Stimulated activated CD8-positive, alpha-beta memory T cell treated with anti-CD3 and anti-CD28 coated beads, Interleukin-2, amount 100 ng/mL, for 1 hour (primary cell): ENCODE results near the gene COX6B2.

ENCODE experiments used
- DNase-seq, 2 donors: peaks; one replicate each; pipeline ENCODE4 v3.0.0-alpha.2; 2020; ENCODE audit warnings: low read depth in 2 of 2

COX6B2 gene

GRCh38 chr19:55362174-55362989, 7.9 kb upstream of the COX6B2 start:
- no peak for DNase-seq

- no peak for DNase-seq
Observed at GRCh38 chr19:55360902-55361301, 6.4 kb upstream of the COX6B2 start.

- no peak for DNase-seq
Observed at GRCh38 chr19:55358943-55359908, 4.7 kb upstream of the COX6B2 start.

- DNase-seq: no peak
Observed at GRCh38 chr19:55358493-55358892, 4.0 kb upstream of the COX6B2 start.

GRCh38 chr19:55355213-55355821, 798 bp upstream of the COX6B2 start:
- DNase-seq: no peak

- peak in 1 of 2 donors; percentile 39 for DNase-seq
Observed at GRCh38 chr19:55353803-55354697, 469 bp downstream of the COX6B2 start.

DNA sequence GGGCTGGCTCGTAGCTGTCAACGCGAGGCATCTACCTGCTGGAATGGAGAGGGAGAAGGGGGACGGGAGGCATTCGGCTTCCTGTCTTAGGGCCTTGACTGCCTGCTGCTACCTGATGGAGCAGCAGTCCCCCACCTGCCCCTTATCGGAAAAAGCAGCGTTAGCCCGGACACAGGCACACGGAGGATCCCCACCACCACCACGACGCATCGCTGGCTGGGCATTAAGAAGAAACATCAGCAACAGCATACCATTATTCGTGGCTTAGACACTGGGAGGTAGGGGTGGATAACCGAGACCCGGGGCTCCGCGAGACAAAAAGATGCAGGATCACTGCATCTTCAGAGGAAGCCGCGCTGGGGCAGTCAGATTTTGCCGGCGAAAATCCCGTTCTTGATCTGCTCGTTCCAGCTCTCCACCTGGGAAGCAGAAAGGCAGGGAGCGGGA, 1.1 kb downstream of the COX6B2 start:
- DNase-seq: no peak

DNA sequence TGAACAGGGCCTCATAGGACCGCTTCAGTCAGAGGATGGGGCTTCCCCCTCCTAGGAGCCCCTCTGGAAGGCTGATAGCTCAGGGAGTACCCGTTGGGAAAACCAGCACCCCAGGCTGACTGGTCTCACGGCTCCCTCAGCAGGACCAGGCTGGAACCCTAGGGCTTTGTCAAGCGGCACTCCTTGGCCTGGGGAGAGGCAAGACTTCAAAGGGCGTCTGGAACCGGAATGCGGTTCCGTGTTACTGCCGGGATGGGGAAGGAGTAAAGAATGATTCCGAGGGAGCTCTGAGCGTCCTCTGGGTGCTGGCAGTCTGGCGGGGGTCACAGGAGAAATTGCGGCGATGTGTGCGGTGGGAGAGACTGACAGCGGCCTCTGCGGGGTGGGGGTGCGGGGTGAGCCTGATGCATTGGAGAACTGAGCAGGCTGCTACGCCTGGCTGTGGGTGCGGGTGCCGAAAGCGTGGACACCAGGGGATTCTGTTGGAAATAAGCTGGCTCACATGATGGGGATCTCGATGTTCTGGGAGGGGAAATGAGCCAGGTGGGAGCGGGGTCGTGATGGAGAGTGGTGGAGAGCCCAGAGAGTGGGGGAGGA, 1.9 kb downstream of the COX6B2 start:
- DNase-seq: no peak

DNA sequence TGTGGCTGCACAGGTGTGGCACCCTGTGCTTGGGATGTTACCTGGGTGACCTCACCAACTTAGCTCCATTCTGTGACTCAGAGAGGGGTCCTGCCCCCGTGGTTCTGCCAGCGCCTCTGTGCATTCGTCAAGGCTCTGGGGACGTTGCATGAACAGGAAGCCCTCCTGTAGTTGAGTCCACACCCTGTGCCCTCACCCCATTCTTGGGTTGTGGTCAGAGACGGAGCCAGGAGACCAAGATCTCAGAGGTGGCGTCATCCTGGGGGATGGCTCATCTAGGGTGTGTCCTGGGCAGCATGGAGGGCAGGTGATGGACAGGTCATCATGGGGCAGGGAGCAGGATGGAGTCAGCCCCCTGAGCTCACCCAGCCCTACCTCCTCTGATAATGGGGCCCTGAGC, 2.5 kb downstream of the COX6B2 start:
- DNase-seq: no peak

DNA sequence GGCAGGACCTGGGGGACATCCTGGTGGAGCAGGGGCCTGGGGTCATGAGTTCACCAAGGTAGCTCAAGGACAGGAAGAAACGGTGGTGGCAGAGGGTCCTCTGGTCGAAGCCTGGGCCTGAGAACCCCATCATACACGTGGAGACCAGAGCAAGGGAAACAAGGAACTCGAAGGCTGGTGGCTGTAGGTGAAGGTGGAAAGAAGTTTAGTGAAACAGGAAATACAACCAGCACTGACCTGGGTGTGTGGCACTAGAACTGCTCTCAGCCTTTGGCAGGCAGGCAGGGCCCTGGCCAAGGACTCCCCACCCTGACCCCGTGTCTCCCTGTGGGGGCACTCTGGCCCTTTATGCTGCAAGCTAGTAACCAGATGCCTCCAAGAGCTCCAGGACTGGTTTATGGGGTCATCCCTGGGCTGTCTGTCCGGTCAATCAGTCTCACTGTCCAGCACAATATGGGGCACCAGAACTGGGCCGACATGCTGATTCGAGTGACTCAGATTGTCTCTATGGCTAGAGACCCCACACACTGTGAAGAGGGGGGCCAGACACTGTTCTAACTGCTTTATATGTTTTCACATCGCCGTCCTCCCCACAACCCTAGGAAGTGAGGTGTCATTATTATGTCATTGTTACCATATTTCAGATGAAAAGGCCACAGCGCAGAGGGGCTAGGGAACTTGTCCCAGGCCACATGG, 3.8 kb downstream of the COX6B2 start:
- no peak for DNase-seq

DNA sequence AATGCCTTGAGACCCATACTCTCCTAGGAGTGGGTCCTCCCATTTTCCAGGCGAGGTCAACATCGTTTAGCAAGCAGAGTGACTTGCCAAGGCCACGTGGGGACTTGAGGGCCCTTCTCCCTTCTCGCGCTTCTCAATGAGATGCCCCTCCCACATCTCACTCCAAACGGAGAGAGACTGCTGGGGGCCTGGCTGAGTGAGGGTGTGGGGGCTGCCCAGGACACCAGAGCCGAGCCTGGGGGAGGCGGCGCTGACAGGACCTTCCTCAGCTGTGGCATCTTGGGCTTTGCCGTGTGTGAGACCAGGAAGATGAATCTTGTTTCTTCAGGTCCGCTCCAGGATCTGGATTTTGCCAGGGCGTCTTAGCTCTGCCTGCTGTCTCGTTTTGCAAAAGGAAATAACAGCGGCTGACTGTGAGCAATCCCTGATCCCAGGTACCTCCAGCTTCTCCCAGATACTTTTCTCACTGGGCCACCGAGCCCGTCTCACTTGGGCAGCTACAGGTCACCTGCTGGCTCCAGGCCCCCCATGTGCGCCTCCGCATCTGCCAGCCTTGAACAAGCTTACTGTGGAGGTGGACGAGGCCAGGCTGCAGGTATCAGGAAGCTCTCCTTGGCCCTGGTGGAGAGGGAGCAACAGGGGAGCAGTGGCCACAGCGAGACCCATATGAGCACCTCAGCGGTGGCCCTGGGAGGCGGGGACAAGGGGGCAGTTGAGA, 6.0 kb downstream of the COX6B2 start:
- no peak for DNase-seq

- DNase-seq: no peak
Observed at GRCh38 chr19:55347442-55348009, 7.0 kb downstream of the COX6B2 start.

DNA sequence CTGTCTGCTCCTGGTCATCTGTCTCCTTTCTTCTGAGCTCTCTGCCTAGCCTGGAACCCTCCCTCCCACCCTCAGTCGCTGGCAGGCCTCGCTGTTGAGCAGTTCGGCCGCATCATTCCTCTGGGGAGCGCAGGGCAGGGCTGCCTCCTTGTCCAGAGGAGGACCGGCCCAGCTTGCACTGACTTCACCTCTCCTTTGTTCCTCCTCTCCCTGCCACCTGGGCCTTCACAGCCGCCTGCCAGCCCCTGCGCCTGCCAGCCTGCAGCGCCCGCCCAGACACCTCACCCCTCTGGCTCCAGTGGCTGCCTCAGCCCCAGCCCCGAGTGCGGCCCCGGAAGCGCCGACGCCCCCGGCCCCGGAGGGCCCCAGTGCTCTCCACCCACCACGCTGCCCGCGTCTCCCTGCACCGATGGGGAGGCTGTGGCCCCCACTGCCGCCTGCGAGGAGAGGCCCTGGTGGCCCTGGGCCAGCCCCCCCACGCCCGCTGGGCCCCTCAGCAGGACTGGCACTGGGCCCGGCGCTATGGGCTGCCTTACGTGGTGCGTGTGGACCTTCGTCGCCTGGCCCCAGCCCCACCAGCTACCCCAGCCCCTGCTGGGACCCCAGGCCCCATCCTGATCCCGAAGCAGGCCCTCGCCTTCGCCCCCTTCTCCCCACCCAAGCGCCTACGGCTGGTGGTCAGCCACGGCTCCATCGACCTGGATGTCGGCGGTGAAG, 7.6 kb downstream of the COX6B2 start:
- no peak for DNase-seq

DNA sequence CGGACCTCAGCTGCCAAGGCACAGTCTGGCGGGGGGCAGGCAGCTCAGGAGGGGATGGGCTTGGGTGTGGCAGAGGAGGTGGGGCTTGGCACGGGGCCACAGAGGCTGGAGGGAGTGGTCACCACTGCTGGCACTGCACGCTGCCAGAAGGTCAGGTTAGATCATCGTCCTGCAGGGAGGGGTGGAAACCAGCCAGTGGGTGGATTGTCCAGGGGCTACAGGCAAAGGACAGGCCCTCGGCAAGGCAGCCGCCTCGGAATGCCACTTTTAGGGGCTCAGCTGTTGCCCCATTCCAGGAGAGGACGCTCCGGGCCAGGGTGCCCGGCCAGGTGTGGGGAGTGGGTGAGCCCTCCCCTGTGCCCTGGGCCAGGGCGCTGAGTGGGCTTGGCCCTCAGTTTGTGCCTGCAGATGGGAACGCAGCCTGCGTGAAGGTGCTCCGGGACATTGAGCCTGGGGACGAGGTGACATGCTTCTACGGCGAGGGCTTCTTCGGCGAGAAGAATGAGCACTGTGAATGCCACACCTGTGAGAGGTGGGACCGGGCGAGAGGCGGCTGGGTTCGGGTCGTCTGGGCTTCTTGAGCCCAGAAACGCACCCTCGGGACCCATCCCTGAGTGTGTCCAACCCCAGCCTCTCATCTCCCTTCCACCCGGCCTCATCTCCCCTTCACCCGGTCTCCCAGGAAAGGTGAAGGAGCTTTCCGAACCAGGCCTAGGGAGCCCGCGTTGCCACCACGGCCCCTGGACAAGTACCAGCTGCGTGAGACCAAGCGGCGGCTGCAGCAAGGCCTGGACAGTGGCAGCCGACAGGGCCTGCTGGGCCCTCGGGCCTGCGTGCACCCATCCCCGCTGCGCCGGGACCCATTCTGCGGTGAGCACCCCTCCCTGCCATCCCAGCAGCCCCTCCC, 8.4 kb downstream of the COX6B2 start:
- DNase-seq: no peak

DNA sequence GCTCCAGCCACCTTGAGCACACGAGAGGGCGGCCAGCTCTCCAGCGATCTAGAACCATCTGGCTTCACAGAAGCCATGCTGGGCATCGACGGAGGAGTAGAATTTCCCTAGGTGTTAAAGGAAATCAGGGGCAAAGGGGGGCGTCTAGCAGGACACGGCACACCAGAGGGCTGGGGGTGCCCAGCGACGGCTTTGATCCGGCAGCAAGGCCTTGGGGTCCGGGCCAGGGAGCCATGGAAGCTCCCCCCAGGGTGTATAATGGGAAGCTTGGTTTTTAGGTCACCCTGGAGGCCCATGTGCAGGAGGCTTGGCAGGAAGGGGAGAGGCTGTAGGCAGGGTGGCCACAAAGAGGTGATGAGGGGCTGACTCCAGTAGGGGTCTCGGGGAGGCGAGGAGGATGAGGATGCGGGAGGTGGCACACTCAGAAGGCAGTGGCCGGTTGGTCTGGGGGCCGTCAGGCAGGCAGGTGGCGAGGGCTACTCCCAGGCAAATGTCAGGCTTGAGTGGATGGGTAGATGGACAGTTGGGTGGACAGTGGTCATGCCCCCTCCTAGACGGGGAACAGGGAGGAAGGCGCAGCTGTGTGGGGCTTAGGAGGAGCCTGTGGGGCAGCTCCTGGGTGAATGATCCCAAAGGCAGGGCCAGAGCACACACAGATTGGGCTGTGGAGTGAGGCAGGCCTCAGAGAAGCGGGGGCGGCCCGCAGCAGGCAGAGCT, 9.3 kb downstream of the COX6B2 start:
- DNase-seq: no peak

DNA sequence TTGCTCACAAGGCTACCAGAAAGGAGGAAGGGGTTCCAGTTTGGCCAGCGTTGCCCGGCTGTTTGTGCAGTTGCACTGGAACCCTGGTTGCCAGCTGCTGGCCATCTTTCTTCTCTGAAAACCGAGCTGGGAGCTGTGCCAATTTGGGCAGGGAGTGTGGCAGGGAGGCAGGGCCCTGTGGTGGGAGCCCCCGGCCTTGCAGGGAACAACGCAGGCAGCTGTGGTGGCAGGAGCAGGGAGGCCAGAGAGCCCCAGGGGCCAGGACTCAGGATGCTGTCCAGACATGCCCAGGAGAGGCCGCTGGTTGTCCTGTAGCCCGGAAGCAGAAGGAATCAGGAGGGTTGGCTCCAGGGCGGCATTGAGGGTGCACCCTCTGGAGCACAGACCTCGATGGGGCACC, 10.1 kb downstream of the COX6B2 start:
- DNase-seq: no peak
